CD4-positive, alpha-beta T cell treated with Interleukin-2 at 100 ng/mL for 4 hours (primary cell): ENCODE results near the gene PPIE.

Experiments used
- DNase-seq: peaks from one replicate; pipeline ENCODE4 v3.0.0-alpha.2; 2020; ENCODE audit warnings: low spot score

Gene PPIE

DNA sequence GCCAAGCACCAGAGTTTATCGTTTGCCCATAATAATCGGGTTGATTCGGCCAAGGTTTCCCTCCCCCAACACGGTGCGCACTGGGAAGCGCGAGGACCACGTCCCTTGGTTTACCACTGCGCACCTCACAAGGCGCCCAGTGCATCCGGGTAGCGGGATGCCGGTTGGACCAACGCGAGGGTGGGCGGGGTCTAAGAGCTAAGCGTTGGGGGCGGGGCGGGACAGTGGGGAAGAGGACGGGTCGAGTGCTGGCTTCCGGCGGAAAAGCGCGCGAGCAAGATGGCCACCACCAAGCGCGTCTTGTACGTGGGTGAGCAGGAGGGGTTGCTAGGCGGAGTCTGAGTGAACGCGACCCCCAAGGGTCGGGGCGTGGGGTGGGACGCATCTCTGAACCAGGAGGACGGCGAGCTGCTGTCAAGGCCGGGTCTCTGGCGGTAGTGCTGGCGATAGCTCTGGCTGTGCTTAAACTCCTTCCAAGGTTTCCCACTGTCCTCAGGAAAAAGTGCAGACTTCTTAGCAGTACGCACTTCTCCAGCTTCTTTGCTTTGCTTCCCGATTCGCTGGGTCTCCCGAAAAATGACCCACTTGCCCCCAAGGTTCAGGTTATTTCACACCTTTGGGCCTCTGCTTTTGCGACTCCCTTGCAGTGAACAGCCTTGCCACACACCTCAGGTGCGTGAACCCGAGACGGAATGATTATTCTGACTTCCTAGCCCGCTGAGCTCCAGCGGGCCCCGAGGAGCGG is at the start of gene PPIE:
TSS of gene PPIE (plus strand) at position 261 of the 745 bp plus-strand sequence. CDS start at position 280, 19 bp downstream.
- DNase-seq, result peak; percentile 94

DNA sequence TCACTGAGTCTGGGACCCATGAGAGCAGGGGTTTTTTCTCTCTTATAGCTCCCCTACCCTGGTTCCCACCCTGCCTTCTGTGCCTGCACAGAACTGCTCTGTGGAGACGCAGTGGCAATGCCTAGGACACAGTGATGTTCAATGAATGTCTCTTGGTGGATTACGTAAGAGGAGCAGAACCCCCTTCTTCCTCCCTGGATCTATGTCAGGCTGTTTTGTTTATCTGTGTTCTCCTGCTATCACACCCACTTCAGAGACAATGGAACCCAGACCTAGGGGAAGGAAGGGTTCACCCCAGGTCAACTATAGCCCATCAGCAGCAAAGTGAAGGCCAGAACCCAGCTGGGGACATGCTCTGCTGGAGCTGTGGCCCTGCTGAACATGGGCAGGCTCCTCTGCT is 49.5 kb upstream of the PPIE start:
- no peak for DNase-seq

DNA sequence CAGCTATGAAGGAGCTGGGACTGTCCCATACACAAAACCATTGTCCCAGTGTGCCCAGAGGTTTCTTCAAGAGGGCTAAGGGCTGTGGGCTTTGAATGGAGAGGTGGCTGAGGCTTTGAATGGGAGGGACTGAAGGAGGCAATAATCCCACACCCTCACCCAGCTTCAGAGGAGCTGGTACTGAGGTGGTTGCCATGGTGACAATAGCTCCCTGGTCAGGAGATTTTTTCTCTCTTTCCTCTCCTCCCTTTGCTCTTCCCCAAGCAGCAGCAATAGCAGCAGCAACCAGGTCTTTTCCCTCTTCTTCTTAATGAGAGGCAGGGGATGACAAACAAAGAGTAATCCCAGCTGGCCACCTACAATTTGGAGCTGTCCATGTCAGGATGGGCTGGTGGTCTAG is 49.0 kb upstream of the PPIE start:
- DNase-seq, result no peak

DNA sequence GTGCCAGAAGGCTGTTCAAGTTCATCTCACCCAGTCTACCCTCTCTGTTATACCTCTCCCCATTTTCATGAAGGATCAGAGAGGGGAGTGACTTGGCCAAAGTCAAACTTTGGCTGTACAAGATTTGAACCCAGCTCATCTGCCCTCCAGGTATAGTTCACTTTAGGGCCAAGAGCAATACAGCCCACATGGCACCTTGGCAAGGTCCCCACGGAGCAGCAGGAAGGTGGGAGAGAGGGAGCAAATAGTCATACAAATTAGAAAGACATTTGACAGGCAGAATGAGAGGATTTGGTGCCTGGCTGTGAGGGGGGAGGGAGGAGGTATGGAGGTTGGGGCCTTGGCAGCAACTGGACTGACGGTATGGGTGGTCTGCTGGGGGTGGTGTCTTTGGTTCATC is 48.5 kb upstream of the PPIE start:
- no peak for DNase-seq

- DNase-seq, result peak; percentile 32
Measured at GRCh38 chr1:39690794-39691382, 47.8 kb upstream of the PPIE start.

GRCh38 chr1:39691383-39692151 is 47.1 kb upstream of the PPIE start, which contains the start of gene HPCAL4:
Gene HPCAL4 (minus strand): TSS chr1:39691433. CDS start chr1:39684603, 6,830 bp downstream.
- peak; percentile 95 for DNase-seq

- DNase-seq, result peak; percentile 42
Measured at GRCh38 chr1:39692152-39693074, 46.3 kb upstream of the PPIE start.

GRCh38 chr1:39694026-39694425 is 44.7 kb upstream of the PPIE start:
- DNase-seq, result peak; percentile 40

DNA sequence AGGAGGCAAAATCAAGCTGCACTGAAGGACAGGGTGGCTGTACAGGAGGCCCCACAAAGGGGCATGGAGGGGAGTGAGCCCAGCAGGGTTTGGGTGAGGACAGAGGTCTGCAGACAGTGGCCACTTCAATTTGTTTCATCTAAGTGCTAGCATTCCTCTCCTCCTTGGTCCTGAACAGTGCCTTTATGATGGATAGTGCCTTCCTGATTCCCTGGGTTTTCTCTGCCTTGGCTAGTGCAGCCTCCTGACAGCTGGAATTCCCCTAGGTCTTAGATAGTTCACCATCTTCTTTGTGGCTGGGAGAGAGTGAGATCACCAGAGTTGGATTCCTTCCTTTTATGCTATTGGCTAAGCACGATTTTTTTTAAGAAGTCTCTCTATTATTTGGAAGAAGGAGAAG is 43.7 kb upstream of the PPIE start:
- DNase-seq, result no peak

DNA sequence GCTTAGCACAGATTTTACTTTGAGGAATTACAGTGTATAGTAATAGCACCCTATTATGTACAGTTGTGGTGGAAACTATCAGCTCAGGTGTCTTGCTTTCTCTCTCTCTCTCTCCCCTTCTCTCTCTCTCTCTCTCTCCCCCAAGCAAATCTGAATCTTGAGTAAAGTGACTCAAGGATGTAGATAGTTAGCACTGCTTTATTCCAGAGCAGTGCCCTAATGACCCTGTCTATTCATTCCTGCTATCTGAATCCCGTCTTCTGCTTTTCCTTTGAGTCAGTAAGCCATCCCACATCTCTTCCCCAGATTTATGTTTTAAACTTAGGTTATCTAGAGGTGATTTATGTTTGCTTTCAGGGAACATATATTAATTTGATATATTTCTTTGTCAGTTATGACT is 42.2 kb upstream of the PPIE start:
- DNase-seq, result no peak

DNA sequence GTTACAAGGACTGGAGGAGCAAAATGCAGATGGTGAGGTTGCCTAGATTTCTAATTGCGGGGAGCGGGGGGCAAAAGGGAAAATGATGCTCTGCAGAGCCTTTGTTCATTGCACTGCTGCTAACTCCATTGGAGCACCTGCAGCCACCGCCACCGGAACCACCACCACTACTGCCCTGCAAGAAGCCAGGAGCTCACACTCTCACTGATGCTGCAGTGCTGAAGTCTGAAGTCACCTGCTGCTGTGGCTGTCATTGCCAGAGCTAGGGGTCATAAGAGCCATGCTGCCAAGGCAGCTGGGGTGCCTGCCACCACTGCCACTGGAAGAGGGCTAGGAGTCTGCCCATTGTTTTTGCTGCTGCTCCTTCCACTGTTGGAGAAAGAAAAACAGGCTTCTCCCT is 40.1 kb upstream of the PPIE start:
- no peak for DNase-seq

- no peak for DNase-seq
Measured at GRCh38 chr1:39699419-39699818, 39.3 kb upstream of the PPIE start.

- no peak for DNase-seq
Measured at GRCh38 chr1:39700348-39700747, 38.3 kb upstream of the PPIE start.

DNA sequence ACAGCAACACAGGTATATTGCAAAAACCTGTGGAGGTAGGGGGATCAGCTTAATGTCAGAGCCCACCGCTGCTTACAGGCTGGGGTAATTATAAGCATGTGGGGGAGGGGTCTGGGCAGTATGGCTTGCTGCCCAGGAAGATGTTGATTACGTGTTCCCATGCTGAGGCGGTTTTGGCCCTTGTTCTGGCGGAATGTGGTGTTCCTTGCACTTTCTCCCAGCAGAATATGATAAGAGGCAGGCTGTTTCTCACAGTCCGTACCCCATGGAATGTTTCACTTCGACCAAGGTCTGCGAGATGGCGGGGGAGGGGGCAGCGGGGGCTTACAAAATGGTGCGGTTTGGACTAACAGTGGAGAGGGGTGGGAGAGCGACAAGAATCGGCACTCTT is 37.6 kb upstream of the PPIE start:
- no peak for DNase-seq

DNA sequence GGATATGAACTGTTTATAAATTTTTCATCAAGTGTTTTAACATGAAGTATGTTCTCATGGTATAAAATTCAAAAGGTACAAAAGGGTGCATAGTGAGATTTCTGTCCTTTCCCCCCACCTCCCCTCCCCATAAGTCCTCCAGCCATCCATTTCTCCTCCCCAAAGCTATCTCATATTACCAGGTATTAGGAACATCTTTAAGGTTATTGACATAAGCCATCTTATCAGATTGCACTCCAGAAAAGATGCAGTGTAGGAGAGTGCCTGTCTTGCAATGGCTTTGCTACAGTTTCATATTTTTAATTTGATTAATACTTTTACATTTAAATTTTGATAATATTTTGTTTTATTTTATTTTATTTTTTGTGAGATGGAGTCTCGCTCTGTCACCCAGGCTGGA is 33.9 kb upstream of the PPIE start:
- DNase-seq, result no peak

DNA sequence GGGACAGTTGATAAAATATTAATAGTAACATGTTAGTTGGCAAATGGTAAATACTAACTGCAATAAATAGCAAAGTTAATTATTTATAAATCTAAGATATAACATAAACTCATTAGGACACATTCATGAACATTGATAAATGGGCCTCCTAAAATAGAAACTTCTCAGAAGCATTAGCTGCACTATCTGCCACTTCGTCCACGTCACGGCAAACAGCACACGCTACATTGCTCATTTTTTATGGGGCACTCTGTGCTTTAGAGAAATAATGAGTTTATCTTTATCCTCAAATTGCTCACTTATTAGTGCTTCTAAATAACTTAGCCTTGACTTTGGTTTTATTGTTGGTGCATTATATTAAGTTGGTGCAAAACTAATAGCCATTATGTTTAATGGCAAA is 31.2 kb upstream of the PPIE start:
- no peak for DNase-seq

GRCh38 chr1:39711104-39711965 is 27.3 kb upstream of the PPIE start:
- no peak for DNase-seq

GRCh38 chr1:39711966-39712340 is 26.7 kb upstream of the PPIE start:
- DNase-seq, result no peak

DNA sequence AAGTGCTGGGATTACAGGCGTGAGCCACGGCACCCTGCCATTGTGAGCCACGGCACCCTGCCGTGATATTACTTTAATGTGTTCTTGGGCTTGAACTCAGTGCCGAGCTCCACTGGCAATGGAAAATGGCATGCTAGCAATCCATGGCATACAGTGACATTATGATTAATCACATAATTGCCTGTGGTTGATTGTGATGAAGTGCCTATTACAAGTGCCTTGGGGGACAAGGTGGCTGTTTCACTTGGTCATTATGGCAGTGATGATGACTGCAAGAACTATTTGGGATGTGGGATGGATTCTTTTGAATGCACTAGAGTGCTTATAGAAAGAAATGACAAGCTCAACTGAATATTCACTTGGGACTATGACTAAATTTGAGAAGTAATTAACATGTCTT is 25.1 kb upstream of the PPIE start:
- DNase-seq, result no peak

GRCh38 chr1:39717809-39718208 is 20.9 kb upstream of the PPIE start:
- no peak for DNase-seq
